Loucy (cell line): ENCODE data around the gene CDK19.

Experiments used
- EZH2phosphoT487 ChIP-seq: fragments of 200-600 bp; IDR thresholded peaks from 2 replicates; pipeline ENCODE4 v1.6.1; 2018; ENCODE audit warnings: antibody characterized with exemption, mild to moderate bottlenecking, moderate library complexity, borderline replicate concordance
- TF ChIP-seq, protein P1 (sequence below): fragments of 200-600 bp; sonication (generic); conservative IDR thresholded peaks from 2 replicates; pipeline ENCODE4 v1.5.1; 2014; ENCODE audit warnings: mild to moderate bottlenecking, antibody characterized with exemption, low read length

DNA sequence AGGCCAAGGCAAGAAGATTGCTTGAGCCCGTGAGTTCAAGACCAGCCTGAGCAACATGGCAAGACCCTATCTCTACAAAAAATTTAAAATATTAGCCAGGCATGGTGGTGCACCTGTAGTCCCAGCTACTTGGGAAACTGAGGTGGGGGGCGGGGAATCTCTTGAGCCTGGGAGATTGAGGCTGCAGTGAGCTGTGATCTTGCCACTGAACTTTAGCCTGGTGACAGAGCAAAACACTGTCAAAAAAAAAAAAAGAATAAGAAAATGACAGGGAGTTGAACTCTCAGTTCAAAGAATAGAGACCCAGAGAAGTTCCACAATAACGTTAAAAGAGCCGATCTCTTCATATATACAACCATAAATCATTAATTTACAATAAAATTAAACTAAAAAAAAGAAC, 34.5 kb upstream of the CDK19 start:
- TF ChIP-seq, protein P1, sequence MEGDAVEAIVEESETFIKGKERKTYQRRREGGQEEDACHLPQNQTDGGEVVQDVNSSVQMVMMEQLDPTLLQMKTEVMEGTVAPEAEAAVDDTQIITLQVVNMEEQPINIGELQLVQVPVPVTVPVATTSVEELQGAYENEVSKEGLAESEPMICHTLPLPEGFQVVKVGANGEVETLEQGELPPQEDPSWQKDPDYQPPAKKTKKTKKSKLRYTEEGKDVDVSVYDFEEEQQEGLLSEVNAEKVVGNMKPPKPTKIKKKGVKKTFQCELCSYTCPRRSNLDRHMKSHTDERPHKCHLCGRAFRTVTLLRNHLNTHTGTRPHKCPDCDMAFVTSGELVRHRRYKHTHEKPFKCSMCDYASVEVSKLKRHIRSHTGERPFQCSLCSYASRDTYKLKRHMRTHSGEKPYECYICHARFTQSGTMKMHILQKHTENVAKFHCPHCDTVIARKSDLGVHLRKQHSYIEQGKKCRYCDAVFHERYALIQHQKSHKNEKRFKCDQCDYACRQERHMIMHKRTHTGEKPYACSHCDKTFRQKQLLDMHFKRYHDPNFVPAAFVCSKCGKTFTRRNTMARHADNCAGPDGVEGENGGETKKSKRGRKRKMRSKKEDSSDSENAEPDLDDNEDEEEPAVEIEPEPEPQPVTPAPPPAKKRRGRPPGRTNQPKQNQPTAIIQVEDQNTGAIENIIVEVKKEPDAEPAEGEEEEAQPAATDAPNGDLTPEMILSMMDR = no peak
- TF ChIP-seq EZH2phosphoT487 = no peak
